GM18517 (cell line): ENCODE results near the gene TUBGCP4.
"Not testable (repeated sequence)": the region's sequence is repeated elsewhere in the genome, so short reads cannot be mapped to it uniquely, and the experiment has no call there.

Experiments used
- ATAC-seq: cut with Tn5 transposase; IDR thresholded peaks from one replicate; pipeline ENCODE4 v1.9.1; 2021; ENCODE audit warnings: mild to moderate bottlenecking, moderate library complexity; ENCODE audit not compliant: unreplicated experiment

TUBGCP4 gene

GRCh38 chr15:43370975-43371974 is at the start of gene TUBGCP4, which contains the start of gene ZSCAN29:
TUBGCP4 (plus strand) TSS chr15:43371101; CDS start chr15:43371355, 254 bp downstream.
ZSCAN29 (minus strand) TSS chr15:43371043; CDS start chr15:43369913, 1,130 bp downstream.
- ATAC-seq, result no peak

- no peak for ATAC-seq
These were observed 45.7 kb upstream of the TUBGCP4 start for GRCh38 chr15:43325039-43325684.

GRCh38 chr15:43329217-43329959 is 41.5 kb upstream of the TUBGCP4 start:
- ATAC-seq, result no peak

- ATAC-seq, result peak; percentile 95
These were observed 40.7 kb upstream of the TUBGCP4 start, which contains the start of gene LCMT2 for GRCh38 chr15:43329960-43330779. LCMT2 (minus strand) TSS chr15:43330573; CDS start chr15:43330489, 84 bp downstream.

GRCh38 chr15:43330780-43331087 is 40.2 kb upstream of the TUBGCP4 start:
- ATAC-seq, result peak; percentile 41

- ATAC-seq, result no peak
These were observed 24.6 kb upstream of the TUBGCP4 start for GRCh38 chr15:43346305-43346704.

- ATAC-seq, result no peak
These were observed 23.8 kb upstream of the TUBGCP4 start for GRCh38 chr15:43347114-43347513.

- no peak for ATAC-seq
These were observed 18.1 kb upstream of the TUBGCP4 start for GRCh38 chr15:43352693-43353382.

GRCh38 chr15:43360821-43361220 is 10.1 kb upstream of the TUBGCP4 start:
- ATAC-seq, result no peak

- ATAC-seq, result no peak
These were observed 9.5 kb upstream of the TUBGCP4 start for GRCh38 chr15:43361313-43361903.

- ATAC-seq, result no peak
These were observed 459 bp upstream of the TUBGCP4 start for GRCh38 chr15:43370310-43370974.

- no peak for ATAC-seq
These were observed 5.3 kb downstream of the TUBGCP4 start for GRCh38 chr15:43376017-43376705.

GRCh38 chr15:43378601-43379000 is 7.7 kb downstream of the TUBGCP4 start:
- no peak for ATAC-seq

GRCh38 chr15:43382310-43382709 is 11.4 kb downstream of the TUBGCP4 start:
- no peak for ATAC-seq

- no peak for ATAC-seq
These were observed 12.2 kb downstream of the TUBGCP4 start for GRCh38 chr15:43383070-43383469.

- ATAC-seq, result no peak
These were observed 19.8 kb downstream of the TUBGCP4 start for GRCh38 chr15:43390723-43391122.

GRCh38 chr15:43393592-43393991 is 22.7 kb downstream of the TUBGCP4 start:
- ATAC-seq, result not testable (repeated sequence)

- ATAC-seq, result no peak
These were observed 31.4 kb downstream of the TUBGCP4 start for GRCh38 chr15:43402255-43402654.
